Neural crest cell (in vitro differentiated cells): Measurements from ENCODE around the gene NECTIN1. TPM values are rescaled to one million over a fixed set of nuclear protein-coding genes. Genes with fewer than 3 reads are reported as not detected.

Experiments
- DNase-seq: peaks from one replicate; pipeline ENCODE4 v3.0.0; 2021; ENCODE audit warnings: low read depth, mixed read lengths, low spot score
- H3K27ac Mint-ChIP-seq: one replicate; pipeline ENCODE4 v1.8.0; 2021; ENCODE audit warnings: mild to moderate bottlenecking, mixed read lengths; ENCODE audit not compliant: unreplicated experiment
- H3K27me3 Mint-ChIP-seq: 2 replicates; pipeline ENCODE4 v1.8.0; 2021; ENCODE audit warnings: low read depth, mild to moderate bottlenecking, mixed read lengths
- H3K36me3 Mint-ChIP-seq: 2 replicates; pipeline ENCODE4 v1.8.0; 2021; ENCODE audit warnings: low read depth, mild to moderate bottlenecking, mixed read lengths
- H3K4me1 Mint-ChIP-seq: 2 replicates; pipeline ENCODE4 v1.8.0; 2021; ENCODE audit warnings: mixed read lengths
- H3K4me3 Mint-ChIP-seq: one replicate; pipeline ENCODE4 v1.8.0; 2021; ENCODE audit warnings: mild to moderate bottlenecking, mixed read lengths
- H3K9me3 Mint-ChIP-seq: 2 replicates; pipeline ENCODE4 v1.8.0; 2021; ENCODE audit warnings: mixed read lengths
- total RNA-seq: library from RNA; stranded (reverse); gene quantifications from 2 replicates; pipeline ENCODE4 v1.2.1, GENCODE V29; 2021
- TF ChIP-seq, protein P1 (sequence below): fragments of 200-600 bp; sonication (generic); conservative IDR thresholded peaks from 2 replicates; pipeline ENCODE4 v1.5.0; 2021; ENCODE audit warnings: antibody characterized with exemption, mild to moderate bottlenecking

The NECTIN1 gene
- total RNA-seq, 1 donor from 2014 or later = 49.2 TPM

DNA sequence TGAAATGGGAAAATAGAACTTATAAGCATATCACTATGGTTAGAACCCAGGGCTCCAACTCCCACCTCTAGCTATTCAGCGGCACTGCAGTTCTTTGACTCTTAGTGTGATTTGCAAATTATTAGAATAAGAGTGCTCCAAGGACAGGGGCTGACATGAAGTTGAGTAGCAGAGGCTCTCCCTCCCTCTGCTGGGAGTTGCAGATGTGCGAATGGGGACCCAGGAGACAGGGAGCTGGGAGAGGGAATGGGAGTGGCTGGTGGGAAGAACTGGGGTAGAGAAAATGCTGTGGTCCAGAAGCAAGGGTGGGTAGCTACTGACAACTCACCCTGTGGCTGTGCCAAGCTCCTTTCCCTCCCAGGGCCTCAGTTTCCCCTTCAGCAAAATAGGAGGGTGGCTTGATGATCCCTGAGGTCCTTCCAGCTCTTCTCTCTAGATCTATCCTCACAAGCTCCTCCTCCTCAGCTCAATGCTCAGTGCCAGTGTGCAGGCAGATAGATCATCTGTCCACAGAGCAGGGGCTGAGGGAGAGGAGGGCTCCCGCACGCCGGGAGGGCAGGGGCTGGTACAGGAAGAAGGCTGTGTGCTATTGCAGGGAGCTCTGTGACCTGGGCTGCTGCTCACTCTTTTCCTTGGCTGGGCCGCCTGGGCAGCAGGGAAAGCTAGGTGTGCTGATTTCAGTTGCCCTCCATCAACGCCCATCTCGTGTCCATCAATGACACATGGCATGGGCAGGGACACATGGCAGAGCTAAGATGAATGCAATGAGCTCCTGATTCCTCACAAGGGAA, 99.0 kb downstream of the NECTIN1 start:
- DNase-seq = no peak
- no peak overlapping the region for H3K27ac Mint-ChIP-seq
- peaks cover 35% of the 10 kb centered on the region for H3K4me1 Mint-ChIP-seq
- H3K27me3 Mint-ChIP-seq = no peaks in the 10 kb centered on the region
- no peaks in the 10 kb centered on the region for H3K36me3 Mint-ChIP-seq
- H3K9me3 Mint-ChIP-seq = no peaks in the 10 kb centered on the region
- no peak overlapping the region for H3K4me3 Mint-ChIP-seq
- TF ChIP-seq, protein P1, sequence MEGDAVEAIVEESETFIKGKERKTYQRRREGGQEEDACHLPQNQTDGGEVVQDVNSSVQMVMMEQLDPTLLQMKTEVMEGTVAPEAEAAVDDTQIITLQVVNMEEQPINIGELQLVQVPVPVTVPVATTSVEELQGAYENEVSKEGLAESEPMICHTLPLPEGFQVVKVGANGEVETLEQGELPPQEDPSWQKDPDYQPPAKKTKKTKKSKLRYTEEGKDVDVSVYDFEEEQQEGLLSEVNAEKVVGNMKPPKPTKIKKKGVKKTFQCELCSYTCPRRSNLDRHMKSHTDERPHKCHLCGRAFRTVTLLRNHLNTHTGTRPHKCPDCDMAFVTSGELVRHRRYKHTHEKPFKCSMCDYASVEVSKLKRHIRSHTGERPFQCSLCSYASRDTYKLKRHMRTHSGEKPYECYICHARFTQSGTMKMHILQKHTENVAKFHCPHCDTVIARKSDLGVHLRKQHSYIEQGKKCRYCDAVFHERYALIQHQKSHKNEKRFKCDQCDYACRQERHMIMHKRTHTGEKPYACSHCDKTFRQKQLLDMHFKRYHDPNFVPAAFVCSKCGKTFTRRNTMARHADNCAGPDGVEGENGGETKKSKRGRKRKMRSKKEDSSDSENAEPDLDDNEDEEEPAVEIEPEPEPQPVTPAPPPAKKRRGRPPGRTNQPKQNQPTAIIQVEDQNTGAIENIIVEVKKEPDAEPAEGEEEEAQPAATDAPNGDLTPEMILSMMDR = no peak

DNA sequence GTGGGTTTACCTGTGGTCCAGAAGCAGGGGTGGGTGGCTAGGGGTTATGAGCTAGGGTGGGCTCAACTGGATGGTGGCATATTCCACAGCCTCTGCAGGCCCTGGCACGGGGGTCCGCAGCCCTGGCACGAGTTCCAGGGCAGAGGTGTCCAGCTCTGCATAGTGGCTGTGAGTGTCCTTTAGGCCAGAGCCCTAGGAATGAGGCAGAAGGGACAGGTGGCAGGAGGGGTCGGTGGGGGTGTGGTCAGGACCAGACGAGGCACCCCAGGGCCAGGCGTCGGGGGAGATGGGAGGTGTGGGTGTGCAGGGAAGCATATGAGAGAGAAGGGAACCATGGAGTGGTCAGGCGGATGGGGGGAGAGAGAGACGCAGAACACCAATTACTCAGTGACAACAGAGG, 99.9 kb downstream of the NECTIN1 start:
- TF ChIP-seq, protein P1 = no peak
- DNase-seq = no peak
- peaks cover 38% of the 10 kb centered on the region for H3K4me1 Mint-ChIP-seq
- no peak overlapping the region for H3K27ac Mint-ChIP-seq
- no peaks in the 10 kb centered on the region for H3K27me3 Mint-ChIP-seq
- H3K4me3 Mint-ChIP-seq = no peak overlapping the region
- H3K36me3 Mint-ChIP-seq = no peaks in the 10 kb centered on the region
- no peaks in the 10 kb centered on the region for H3K9me3 Mint-ChIP-seq

DNA sequence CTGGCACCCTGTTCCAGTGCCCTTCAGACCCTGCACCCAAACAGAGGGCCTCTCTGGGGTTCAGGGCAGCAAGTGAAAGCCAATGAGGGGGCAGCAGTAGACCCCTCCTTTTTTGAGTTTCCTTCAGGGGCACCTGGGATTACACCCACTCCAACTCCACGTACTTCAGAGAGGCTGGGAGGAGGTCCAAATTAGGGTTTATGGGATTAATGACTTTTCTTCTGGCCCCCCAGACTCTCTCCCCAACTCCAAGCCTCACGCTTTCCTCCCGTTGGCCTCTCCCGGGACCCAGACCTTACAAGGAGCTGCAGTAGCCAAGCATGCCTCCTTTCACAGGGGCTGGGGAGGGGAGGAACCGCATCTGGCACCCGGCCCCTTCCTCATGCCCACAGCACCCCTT, 101.7 kb downstream of the NECTIN1 start:
- no peaks in the 10 kb centered on the region for H3K27me3 Mint-ChIP-seq
- DNase-seq = no peak
- TF ChIP-seq, protein P1 = no peak
- H3K4me1 Mint-ChIP-seq = peaks cover 38% of the 10 kb centered on the region
- no peaks in the 10 kb centered on the region for H3K9me3 Mint-ChIP-seq
- H3K27ac Mint-ChIP-seq = peak overlapping the region; percentile 67
- H3K36me3 Mint-ChIP-seq = no peaks in the 10 kb centered on the region
- H3K4me3 Mint-ChIP-seq = no peak overlapping the region

DNA sequence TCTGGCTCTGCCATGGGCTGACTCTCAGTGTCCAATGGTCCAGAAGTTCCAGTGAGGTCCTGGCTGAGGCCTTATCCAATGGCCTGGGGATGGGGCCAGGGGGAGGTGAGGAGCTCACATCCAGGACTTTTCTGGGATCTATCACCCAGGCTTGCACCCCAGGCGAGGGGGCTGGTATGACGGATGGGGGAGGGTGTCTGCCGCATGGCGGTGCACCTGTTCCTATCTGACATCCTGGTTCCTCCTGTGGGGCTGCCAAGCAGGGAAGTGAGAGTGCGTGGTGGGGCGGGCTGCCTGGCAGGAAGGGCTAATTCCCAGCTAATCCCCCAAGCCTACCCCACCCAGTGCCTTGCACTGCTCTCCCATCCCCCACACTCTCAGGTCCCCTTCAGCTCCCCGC, 102.1 kb downstream of the NECTIN1 start:
- Mint-ChIP-seq H3K4me3 (no peak overlapping the region), H3K4me1 (peaks cover 38% of the 10 kb centered on the region), H3K27me3 (no peaks in the 10 kb centered on the region), H3K9me3 (no peaks in the 10 kb centered on the region), H3K36me3 (no peaks in the 10 kb centered on the region), H3K27ac (peak overlapping the region; percentile 87)
- TF ChIP-seq, protein P1 = no peak
- DNase-seq = no peak

DNA sequence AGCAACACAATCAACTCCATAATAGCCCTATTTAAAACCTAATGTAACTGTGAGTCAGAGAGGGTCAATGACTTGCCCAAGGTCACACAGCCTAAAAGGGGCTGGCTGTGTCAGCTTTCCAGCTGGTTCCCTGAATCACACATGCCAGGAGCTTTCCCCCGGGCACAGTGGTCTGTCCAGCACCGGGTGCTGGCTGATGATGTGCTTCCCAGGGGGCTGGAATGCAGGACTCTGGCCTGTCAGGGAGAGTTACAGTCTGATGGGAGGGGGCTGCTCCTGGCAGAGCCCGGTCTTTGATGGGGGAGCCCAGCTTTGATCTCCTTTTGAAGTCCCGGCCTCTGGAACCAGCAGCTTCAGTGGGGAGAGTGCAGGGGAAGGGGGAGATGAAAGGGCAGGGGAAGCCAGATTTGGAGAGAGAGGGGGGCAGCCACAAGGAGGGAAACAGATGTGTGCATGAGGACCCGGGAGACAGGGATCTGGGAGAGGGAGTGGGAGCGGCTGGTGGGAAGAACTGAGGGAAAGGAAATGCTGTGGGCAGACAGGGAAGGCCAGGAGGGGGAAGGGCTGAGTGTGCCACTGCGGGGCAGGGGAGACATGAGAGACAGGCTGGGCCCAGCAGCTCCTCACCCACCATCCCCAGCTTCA, 102.7 kb downstream of the NECTIN1 start:
- TF ChIP-seq, protein P1 = no peak
- DNase-seq = no peak
- no peaks in the 10 kb centered on the region for H3K27me3 Mint-ChIP-seq
- no peaks in the 10 kb centered on the region for H3K9me3 Mint-ChIP-seq
- H3K36me3 Mint-ChIP-seq = no peaks in the 10 kb centered on the region
- peak overlapping the region; percentile 19 for H3K4me3 Mint-ChIP-seq
- peak overlapping the region; percentile 87 for H3K27ac Mint-ChIP-seq
- peaks cover 42% of the 10 kb centered on the region for H3K4me1 Mint-ChIP-seq
